Lower leg skin (tissue), 4 donors: Measurements from ENCODE around the gene TMTC2. TPM values are rescaled to one million over a fixed set of nuclear protein-coding genes. Genes with fewer than 3 reads are reported as not detected.

Source experiments
- DNase-seq, 2 donors: peaks; one replicate each; pipeline ENCODE4 v3.0.0-alpha.2; 2019; ENCODE audit warnings: low spot score in 2 of 2
- H3K4me3 ChIP-seq: fragments of 200-600 bp; sonication (generic); 2 replicates; pipeline ENCODE4 v1.5.1; 2017; ENCODE audit warnings: mild to moderate bottlenecking, low read depth; ENCODE audit not compliant: poor library complexity, severe bottlenecking
- POLR2A ChIP-seq, 2 donors: fragments of 450-650 bp; IDR thresholded peaks; one replicate each; pipeline ENCODE4 v1.6.1; 2016 to 2017; ENCODE audit warnings: antibody characterized with exemption in 2 of 2, mild to moderate bottlenecking in 1 of 2, moderate library complexity in 1 of 2
- WGBS, 2 donors: methylation state at CpG; one replicate each; pipeline ENCODE4 v1.1.5; 2018; 5-methylcytosine and 5-hydroxymethylcytosine counted together
- intact Hi-C: fragments of 100-400 bp; cut with DNase I; formaldehyde crosslinking; loops from one replicate; pipeline ENCODE4 v1.15.0; 2023; ENCODE audit warnings: low total_unique reads
- total RNA-seq, 4 donors: library from RNA; depleted of rRNA; stranded (reverse); fragments of >200 nt; gene quantifications; one replicate each; pipeline ENCODE4 v1.1.0, GENCODE V29; 2016
- TF ChIP-seq, protein P1 (sequence below), 3 donors: fragments of 450-650 bp; IDR thresholded peaks; one replicate each; pipeline ENCODE4 v1.5.1; 2016; ENCODE audit warnings: antibody characterized with exemption in 3 of 3, mild to moderate bottlenecking in 3 of 3, moderate library complexity in 2 of 3

TMTC2 gene
- total RNA-seq, 4 donors from 2014 or later: 12.9 to 17.4 (median 14.5) TPM

DNA sequence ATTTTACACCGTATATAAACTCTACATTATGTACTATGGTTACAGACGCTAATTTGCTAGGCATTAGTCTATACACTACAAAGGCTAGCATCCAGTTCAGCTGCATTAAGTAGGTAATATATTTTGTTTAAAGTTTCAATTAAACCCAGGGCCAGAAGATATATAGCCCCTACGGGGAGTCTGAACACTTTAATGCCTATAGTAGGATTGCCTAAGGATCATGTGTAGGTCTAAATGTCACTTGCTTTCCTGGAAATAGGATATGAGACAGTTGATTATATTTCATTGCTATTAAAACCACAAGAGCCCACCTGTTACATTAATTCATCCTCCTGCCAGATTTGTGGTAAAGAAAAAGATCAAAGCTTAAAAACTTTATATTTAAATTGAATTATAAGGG lies 286.9 kb downstream of the TMTC2 start:
- DNase-seq: no peak
- WGBS, 2 donors: 89 to 90% methylated on average over 3 of the region's 3 CpGs
- TF ChIP-seq, protein P1, sequence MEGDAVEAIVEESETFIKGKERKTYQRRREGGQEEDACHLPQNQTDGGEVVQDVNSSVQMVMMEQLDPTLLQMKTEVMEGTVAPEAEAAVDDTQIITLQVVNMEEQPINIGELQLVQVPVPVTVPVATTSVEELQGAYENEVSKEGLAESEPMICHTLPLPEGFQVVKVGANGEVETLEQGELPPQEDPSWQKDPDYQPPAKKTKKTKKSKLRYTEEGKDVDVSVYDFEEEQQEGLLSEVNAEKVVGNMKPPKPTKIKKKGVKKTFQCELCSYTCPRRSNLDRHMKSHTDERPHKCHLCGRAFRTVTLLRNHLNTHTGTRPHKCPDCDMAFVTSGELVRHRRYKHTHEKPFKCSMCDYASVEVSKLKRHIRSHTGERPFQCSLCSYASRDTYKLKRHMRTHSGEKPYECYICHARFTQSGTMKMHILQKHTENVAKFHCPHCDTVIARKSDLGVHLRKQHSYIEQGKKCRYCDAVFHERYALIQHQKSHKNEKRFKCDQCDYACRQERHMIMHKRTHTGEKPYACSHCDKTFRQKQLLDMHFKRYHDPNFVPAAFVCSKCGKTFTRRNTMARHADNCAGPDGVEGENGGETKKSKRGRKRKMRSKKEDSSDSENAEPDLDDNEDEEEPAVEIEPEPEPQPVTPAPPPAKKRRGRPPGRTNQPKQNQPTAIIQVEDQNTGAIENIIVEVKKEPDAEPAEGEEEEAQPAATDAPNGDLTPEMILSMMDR (IDR thresholded peaks at IDR 0.05): no peak
- TF ChIP-seq POLR2A (IDR thresholded peaks at IDR 0.05): no peak
- no peak overlapping the region for H3K4me3 ChIP-seq
- intact Hi-C loops: no loop called here

DNA sequence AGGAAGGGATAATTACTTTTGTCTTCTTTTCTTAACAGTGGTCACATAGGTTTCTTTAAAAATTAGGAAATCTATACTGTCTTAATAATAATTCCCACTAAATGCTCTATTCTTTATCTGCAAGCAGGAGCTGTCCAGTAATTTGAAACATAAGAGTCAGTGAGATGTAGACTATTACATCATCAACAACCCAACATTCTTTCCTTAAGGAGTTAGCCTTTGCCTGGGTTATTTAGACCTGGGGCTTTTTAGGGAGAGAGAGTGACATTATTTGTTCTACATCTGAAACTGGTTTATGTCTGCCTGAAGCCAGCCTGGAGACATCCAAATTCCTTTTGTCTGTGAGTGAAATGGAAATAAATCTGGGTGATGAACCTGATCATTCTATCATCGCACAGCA lies 294.4 kb downstream of the TMTC2 start:
- intact Hi-C loops: no loop called here
- no peak for TF ChIP-seq POLR2A (IDR thresholded peaks at IDR 0.05)
- TF ChIP-seq, protein P1 (IDR thresholded peaks at IDR 0.05): no peak
- no peak overlapping the region for H3K4me3 ChIP-seq
- no peak for DNase-seq
- WGBS, 2 donors: 57 to 66% methylated on average over 1 of the region's 1 CpG

DNA sequence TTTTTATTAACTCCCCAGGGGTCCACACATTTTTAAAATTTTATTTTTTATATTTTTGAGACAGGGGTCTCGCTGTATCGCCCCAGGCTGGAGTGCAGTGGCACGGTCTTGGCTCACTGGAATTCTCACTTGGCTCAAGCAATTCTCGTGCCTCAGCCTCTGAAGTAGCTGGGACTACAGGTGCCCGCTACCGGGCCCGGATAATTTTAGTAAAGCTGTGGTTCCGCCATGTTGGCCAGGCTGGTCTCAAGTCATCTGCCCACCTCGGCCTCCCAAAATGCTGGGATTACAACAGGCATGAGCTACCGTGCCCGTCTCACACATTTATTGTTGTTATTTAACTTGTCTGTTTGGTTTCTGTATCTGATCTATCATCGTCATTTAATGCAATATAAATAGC lies 307.4 kb downstream of the TMTC2 start:
- no peak for DNase-seq
- intact Hi-C loops: no loop called here
- TF ChIP-seq, protein P1 (IDR thresholded peaks at IDR 0.05): no peak
- no peak for TF ChIP-seq POLR2A (IDR thresholded peaks at IDR 0.05)
- WGBS, 2 donors: 84 to 94% methylated on average over 12 of the region's 12 CpGs
- H3K4me3 ChIP-seq: no peak overlapping the region

DNA sequence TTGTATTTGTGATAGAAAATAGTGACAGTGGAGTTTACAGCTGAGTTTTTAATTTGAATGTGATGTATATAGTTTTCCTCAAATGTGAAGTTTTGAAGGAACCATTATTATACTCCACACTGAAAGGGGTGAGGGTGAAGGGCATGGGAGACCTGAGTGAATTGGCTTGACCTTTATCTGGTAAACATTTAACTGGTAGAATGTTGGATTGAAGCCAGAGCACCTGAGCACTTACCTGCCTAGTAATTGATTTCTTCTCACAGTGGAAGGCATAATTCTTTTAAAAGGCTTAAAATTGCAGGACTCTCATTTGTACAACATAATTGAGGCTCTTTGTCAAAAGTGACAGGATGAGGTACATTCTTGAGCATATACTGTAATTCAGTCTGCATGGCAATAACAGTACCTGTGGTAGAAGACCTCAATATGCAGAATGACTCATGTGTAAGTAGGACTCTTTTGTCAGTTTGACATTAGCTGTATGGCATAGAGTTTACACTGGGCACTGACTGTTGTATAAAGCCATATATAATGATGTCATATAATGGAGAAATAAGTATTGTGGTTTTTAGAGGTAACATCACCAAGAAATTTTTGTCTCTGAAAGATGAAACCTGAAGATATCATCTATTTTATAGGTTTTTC lies 309.6 kb downstream of the TMTC2 start:
- no peak overlapping the region for H3K4me3 ChIP-seq
- TF ChIP-seq POLR2A (IDR thresholded peaks at IDR 0.05): no peak
- TF ChIP-seq, protein P1 (IDR thresholded peaks at IDR 0.05): no peak
- intact Hi-C loops: no loop called here
- DNase-seq: no peak

DNA sequence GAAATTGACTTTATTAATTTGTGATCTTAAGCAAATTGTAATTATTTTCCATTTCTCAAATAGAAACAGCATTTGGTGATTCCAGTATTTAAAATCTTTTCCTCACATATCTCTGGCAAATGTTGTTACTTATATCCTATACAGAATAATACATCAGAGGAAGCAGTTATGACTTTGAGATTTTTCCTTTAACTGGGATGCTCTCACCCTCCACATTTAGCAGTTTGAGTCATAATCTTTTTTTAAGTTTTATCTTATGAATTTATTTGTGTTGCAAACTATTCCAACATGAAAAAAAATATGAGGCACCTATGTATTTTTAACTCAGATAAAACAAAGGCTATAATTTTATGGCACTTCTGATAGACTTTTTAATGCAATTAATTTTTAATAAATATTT lies 311.8 kb downstream of the TMTC2 start:
- intact Hi-C loops: no loop called here
- no peak for DNase-seq
- no peak overlapping the region for H3K4me3 ChIP-seq
- TF ChIP-seq POLR2A (IDR thresholded peaks at IDR 0.05): no peak
- TF ChIP-seq, protein P1 (IDR thresholded peaks at IDR 0.05): no peak

DNA sequence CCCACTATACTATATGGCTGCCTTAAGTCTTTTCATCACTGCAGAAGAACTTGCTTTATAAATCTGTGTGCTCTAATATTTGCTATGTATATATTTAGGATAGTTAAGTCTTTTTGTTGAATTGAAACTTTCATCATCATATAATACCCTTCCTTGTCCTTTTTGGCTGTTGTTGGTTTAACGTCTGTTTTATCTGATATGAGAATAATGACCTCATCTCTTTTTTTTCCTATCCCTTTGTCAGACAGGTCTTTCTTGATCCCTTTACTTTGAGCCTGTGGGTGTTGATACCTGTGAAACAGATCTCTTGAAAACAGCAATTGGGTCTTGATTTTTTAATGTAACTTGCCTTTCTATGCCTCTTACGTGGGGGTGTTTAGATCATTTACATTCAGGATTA lies 316.3 kb downstream of the TMTC2 start:
- 42 to 47% methylated on average over 2 of the region's 2 CpGs for WGBS, 2 donors
- DNase-seq: no peak
- intact Hi-C loops: no loop called here

More for the DNA sequence above, 316.3 kb downstream of the TMTC2 start:
- no peak overlapping the region for H3K4me3 ChIP-seq
- TF ChIP-seq, protein P1 (IDR thresholded peaks at IDR 0.05): no peak
- TF ChIP-seq POLR2A (IDR thresholded peaks at IDR 0.05): no peak
